Activated gamma-delta T cell (primary cell): ENCODE data around the gene FOXP1.

ENCODE experiments used
- DNase-seq: peaks from one replicate; lab custom pipeline; 2025; lab: John Stamatoyannopoulos, UW

Gene FOXP1

DNA sequence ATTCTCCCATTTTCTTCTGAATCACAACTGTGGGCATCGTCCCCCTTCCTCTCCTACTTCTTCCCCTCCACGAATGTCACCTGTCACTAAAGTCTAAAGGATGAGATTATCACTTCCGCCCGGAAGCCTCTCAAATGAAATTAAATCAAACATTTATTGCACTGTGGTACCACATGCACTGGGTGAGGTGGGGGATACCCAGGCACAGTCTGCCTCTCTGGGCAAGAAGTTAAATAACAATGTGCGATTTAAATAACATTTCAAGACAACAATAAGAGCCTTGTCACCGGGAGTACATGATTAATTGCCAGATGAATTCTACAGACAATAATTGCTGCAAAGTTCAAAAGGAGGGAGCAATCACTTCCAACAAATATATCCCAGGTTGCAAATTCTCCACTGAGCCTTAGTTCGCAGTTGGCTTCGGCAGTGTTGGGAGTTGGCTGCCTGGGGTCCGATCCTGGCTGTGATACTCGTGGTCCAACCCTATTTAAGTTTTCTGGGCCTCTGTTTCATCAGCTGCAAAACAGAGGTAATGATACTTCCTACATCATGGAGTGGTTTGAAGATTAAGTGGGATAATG, 77.7 kb downstream of the FOXP1 start:
- DNase-seq, result no peak

DNA sequence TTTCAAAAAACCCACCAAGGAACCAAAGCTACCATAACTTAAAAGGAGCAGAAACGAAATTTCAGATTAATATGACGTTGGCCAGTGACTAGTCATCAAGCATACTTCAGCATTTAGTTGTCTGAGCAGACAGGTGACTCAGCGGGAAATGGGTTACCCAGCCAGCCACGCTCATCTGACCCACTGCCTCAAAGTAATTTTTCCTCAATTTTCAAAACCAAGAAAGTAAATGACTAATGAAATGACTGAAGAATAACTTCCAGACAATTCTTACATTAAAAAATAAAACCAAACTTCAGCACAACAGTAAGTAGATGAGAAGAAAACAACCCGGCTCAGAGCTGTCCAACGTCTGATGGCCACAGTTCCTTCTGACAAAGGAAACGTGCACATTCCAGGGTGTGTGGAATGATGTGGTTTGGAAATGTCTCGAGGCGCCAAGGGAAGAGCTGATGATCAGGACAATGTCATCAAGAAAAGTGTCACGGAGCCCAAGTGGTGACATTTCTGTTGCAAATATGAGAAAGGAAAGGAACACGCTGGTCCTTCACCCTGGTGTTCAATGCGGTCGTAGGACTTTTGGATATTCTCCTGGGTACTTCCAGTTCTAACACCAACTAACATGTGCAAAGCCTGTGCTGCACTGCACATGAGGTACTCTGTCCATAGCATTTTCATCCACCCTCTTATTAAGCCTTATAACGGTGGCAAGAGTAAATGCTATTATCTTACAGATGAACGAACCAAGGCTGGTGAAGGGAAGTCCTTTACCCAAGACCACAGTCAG, 79.1 kb downstream of the FOXP1 start:
- DNase-seq, result no peak

GRCh38 chr3:71503525-71504249, 79.8 kb downstream of the FOXP1 start:
- DNase-seq, result no peak

GRCh38 chr3:71502066-71502625, 81.4 kb downstream of the FOXP1 start:
- DNase-seq, result no peak

GRCh38 chr3:71500696-71501095, 82.8 kb downstream of the FOXP1 start:
- DNase-seq, result no peak

DNA sequence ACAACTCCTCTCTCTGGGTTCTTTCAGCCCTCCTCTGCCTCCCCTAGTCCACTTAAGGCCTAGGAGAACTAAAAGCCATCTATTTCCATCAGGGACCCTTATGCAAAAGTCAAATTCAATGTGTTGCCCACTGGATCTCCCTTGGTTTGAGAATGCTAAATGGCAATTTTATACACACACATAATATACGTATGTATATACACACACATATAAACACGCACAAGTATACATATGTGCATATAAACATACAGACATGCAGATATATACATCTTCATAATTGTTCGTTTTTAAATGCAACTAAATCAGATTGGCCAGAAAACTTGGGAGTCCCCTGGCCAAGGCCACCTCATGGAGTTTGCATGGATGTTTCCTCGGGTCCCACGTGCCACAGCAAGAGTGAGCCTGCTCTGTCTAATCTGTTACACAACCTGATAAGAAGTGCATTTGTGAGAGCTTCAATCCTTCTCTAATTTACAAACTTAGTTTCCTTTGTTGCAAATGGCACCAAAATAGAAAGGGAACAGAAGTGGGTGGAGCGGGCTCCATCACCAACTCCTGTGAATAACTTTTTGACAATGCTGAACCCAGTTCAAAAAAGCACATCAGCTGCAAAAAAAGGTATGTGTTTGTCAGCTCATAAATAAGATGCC, 84.2 kb downstream of the FOXP1 start:
- DNase-seq, result no peak

DNA sequence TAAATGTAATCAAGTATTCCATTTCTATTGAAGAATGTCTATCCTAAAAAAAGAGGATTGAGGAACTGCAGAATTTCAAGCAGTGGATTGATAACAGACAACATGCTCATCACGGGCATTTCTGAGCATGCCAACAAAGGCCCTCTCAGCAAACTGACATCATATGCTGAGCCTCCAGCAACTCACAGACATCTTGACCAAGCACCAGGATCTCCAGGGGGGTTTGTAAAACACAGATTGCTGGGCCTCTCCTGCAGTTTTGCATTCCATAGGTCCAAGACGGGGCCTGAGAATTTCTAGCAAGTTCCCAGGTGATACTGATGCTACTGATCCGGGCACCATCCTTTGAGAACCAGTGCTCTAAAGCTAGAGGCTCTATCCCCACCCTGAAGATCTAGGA, 85.0 kb downstream of the FOXP1 start:
- DNase-seq, result no peak

GRCh38 chr3:71497971-71498444, 85.5 kb downstream of the FOXP1 start:
- DNase-seq, result no peak

GRCh38 chr3:71497367-71497897, 86.1 kb downstream of the FOXP1 start:
- DNase-seq, result no peak

- DNase-seq, result no peak
Observed at GRCh38 chr3:71495708-71496472, 87.6 kb downstream of the FOXP1 start.

GRCh38 chr3:71494212-71494611, 89.3 kb downstream of the FOXP1 start:
- DNase-seq, result no peak

- no peak for DNase-seq
Observed at GRCh38 chr3:71492974-71493771, 90.4 kb downstream of the FOXP1 start.

- no peak for DNase-seq
Observed at GRCh38 chr3:71492566-71492965, 91.0 kb downstream of the FOXP1 start.

GRCh38 chr3:71491154-71491752, 92.3 kb downstream of the FOXP1 start:
- DNase-seq, result no peak

GRCh38 chr3:71490692-71491091, 92.8 kb downstream of the FOXP1 start:
- no peak for DNase-seq

DNA sequence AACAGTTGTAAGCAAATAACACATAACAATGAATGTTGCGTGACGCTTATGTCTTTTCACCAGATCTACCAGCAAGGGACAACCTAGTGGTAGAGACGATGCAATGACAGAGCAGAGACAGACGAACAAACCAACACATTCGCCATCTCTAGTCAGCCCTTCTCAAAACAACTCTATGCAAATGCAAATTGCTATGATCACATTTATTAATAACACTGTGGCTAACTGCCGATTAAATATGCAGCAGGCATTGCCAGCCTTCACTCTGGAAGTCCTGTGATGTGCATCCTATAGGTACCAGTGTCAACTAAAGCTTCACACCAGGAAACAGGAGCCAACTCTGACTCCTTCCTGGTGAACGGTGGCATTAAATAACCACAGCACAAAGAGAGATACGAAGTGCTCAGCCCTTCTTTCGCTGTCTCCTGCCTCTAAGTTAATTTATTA, 94.2 kb downstream of the FOXP1 start:
- DNase-seq, result no peak

GRCh38 chr3:71488882-71489281, 94.6 kb downstream of the FOXP1 start:
- DNase-seq, result no peak

DNA sequence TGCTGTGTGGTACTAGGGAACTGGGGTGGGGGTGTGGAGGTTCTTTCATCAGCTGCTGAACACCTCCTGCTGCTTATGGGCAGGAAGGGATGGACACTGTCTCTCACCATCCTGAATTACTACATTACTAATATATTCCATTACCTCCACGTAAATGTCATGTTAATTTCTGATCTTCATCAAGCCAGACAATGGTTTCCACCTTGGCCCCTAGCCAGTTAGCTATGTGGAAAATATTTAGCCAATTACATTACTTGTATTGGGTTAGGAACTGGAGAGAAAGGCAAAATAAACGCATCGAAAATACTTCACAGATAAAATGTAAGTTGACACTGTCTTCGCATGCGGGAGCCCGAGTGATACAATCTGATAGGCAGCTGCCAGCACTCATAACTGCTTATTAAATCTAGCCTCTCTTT, 95.1 kb downstream of the FOXP1 start:
- DNase-seq, result no peak

- DNase-seq, result no peak
Observed at GRCh38 chr3:71487418-71487817, 96.1 kb downstream of the FOXP1 start.

DNA sequence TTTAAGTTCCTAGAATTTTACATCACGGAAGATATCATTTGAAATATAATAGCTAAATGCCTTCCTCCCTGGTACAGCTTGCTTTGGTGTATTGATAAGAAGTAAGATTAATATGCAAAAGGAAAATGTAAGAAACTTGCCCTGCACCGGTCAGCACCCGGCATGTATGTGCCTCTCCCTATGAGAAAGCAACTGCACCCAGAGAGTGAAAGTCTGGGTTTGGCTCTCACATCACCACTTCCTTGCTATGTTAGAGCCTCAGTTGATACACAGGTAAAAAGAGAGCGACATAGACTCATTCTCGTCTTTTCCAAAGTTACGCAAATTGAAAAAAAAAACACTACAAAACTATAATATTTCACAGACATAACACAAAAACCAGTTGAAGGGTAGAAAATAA, 96.7 kb downstream of the FOXP1 start:
- no peak for DNase-seq
